A204.1 (cell line): Measurements from ENCODE around the gene HK1.
"Not testable (repeated sequence)": the region's sequence is repeated elsewhere in the genome, so short reads cannot be mapped to it uniquely, and the experiment has no call there.

Experiments
- FAIRE-seq: peaks from 2 replicates; lab custom pipeline; 2012; peaks lifted over from hg19 to GRCh38; lab: Jason Lieb, UNC

Gene HK1

DNA sequence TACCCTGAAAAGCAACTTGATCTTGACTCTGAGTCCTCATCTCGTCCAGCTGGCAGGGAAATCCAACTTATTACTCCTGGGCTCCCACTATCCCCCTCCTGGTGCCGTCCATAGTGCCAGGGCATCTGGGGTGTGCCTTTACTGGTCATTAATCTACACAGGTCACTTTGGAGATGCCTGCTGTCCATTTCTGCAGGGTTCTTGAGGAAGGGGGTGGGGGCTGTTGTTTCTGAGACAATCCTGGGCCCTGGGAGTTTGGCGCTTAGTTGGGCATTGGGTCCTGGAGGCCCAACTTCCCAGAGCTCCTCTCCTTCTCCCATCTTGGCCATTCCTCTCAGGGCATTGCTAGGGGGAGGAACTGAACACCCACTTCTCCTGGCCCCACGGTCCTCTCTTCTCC lies 144.4 kb downstream of the HK1 start:
- FAIRE-seq = no peak

DNA sequence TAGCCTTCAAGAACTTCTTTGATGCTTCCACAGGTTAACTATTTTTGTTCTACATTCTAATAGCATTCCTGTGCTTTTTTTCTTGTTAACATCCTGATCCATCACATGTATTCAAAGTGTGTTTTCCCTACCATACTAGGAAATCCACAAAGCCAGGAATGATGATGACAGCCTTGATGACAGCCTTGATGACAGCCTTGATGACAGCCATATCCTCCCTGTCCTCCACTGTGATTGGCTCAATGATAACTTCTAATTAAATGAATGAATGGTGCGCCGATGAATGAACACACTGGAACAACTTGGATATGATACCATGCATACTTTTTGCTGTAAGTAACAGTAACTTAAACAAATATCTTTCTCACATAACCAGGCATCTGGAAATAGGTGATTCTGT lies 146.7 kb downstream of the HK1 start:
- no peak for FAIRE-seq

DNA sequence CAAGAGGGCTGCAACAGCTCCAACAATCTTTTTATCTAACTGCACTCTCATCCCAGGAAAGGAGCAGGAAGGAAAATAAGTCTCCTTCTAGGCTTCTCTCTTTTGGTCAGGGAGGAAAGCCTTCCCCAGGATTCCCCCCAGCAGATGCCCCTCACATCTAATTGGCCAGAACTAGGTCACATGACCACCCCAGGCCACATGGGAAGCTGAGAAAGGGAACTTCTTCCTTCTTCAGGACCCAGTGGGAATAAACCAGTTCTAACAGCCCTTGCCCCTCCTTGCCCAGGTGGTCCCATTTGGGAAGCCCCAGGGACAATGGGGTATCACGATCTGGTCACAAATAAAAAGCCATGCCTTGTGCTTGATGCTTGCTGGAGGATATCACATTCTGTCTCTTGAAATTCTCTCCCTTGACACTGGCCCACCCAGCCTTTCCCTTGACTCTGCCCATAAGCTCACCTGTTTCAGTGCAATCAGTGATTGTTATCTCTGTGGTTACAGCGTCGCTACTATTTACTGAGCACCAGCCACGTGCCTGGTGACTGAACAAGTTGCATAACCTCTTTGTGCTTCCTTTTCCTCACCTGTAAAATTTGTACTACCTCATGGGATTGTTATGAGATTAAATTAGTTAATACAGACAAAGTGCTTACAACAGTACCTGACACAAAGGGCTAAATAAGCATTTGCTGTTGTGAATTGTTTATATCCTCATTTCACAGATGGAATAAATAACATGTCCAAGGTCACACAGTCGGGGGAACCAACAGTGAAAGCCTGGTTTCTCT lies 147.4 kb downstream of the HK1 start:
- FAIRE-seq = no peak

DNA sequence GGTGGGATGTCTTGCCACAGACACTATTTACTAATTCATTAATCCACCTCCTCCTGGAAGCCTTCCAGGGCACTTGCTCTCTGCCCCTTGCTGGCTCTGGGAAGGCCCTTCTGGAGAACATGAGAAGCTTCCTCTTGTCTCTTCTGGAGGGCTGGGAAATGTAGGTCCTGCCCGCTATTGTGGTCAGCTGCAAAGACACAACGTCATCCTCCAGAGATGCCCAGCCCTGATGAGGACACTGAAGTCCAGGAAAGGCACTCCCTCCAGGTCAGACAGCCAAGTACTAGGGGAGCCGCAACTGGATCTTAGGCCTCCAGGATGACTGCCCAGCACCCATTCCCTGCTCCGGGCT lies 148.1 kb downstream of the HK1 start:
- FAIRE-seq = no peak

DNA sequence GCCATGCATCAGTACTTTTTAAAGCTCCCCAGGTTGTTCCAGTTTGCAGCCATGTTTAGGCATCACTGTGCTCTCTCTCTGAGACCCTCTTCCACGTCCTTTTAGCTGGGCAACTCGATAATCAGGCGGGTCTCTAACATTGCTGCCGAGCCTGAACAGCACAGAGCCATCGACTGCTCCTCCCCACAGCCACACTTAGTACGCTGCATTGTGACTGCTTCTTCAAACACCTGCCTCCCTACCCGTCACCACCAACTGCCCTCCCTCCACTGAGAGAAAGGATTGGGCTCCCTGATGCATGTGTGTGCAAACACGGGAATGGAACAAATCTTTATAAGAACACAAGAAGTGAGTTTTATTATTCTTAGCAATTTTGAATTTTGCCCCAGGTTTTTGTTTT lies 149.9 kb downstream of the HK1 start:
- no peak for FAIRE-seq

DNA sequence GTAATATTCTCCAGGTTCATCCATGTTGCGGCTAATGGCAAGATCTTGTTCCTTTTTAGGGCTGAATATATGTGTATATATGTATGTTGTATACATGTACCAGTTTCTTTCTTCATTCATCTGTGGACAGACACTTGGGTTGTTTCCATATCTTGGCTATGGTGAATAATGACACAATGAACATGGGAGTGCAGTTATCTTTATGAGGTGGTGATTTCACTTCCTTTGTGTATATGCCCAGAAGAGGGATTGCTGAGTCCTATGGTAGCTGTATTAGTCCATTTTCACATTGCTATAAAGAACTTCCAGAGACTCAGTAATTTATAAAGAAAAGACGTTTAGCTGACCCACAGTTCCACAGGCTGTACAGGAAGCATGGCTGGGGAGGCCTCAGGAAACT lies 155.9 kb downstream of the HK1 start:
- FAIRE-seq = no peak

DNA sequence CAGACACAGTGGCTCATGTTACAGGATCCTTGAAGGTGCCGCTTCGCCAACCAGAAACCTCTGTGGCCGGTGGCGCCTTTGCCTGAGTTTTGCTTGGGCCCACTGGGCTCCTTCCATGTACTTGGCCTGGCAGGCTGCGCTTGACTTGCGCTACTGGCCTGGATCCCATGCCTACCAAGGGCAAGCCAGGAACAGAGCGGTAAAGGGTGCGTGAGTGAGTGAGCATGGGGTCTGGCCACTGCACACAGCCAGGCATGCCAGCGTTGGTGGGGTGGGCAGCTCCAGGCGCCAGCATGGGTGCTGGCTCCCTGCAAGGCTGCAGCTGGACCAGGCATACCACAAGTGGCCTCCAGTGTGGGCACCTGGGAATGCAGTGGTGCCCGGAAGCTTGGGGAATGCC lies 156.6 kb downstream of the HK1 start:
- no peak for FAIRE-seq

DNA sequence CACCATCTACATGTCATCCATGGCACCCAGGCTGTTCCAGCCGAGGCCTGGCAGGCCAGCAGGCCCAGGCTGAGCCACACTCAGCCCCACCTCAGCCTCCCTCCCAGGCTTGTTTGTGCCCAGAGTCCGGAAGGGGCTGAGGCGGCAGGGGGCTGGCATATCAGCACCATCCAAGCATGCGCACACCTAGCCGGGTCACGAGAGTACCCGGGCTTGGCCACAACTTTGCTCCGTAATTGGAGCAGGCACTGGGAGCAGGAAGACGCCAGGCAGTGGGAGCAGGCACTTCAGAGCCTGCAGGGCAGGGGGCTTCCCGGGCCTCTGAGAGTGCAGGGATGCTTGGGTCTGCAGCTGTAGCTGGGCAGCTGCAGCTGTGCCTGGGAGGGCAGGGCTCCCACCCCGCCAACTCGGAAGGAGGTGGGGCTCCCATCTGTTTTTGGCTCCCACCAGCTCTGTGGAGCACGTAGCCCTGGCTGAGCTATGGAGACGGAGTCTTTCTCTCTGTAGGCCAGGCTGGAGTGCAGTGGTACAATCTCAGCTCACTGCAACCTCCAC lies 157.7 kb downstream of the HK1 start:
- no peak for FAIRE-seq

DNA sequence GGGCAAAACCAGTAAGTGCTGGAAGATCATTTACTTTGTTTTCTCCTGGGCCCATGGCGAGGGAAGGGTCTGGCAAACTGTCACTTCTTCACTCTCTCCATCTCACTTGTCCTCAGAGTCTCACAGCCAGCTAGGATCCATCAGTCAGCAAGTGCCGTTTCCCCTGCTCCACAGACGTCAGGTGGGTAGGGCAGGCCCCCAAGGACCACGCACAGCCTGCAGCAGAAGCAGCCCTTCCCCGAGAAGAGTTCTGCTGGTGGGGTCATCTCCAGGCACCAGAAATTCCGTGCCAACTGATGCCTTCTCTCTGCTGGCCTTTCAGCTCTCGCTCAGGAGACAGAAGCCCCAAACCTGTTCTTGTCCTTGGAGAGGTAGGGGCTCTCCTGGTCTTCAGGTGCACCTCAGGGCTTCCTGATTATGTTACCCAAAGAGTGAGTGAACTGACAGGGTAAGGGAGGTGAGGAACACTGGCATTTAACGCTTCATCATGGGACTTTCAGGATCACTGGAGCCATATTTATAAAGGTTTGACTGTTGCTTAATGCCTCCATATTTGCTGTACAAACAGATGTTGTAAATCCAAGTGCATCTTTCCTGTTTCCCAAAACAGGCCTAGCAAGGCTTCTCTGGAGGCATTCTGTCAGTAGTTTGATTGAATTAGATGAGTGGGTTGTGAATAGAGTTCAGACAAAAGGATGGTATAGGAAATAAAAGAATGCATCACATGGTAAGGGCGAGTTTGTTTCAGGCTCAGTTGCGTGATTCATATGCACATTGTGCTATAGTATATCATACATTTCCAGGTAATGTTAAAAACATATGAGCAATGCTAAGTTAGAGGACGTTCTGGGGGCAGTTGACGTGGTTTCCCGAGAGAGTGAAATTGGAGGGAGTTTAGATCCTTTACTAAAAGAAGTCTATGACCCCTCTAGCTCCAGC lies 159.3 kb downstream of the HK1 start:
- no peak for FAIRE-seq

DNA sequence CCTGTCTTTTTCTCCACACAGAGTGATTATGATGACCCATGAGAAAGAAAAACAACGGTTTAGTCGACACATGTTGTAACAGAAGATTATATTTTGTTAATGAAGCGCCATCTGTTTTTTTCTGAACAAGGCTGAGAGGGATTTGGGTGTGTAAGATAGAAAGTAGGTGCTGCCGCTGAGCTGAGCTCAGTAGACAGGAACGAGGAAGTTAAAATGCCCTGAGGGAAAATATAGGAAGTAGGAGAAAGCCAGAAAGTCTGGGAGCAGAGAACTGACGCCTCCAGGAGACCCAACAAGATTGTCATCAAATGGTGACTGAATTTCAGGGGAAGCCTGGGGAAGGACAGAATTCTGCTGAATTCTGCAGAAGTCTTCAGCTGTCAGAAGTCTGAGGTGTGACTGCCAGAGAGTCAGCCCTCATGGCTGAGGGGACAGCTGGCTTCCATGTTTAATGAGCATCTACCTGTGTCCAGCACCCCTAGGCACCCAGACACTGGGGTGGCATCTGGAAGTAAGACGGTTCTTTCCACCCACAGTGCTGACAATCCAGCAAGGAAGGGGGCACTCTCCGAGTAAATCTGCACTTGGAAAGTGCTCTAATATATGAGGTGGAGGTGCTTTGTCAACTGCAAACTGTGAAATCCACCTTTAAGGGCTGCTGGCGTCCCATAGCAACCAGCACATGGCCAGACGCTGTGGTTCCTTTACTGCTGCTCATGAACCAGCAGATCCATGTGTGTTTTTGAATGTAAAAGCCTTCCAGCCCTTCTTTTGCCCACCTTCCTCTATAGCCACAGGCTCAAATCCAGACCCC lies 160.4 kb downstream of the HK1 start:
- no peak for FAIRE-seq

DNA sequence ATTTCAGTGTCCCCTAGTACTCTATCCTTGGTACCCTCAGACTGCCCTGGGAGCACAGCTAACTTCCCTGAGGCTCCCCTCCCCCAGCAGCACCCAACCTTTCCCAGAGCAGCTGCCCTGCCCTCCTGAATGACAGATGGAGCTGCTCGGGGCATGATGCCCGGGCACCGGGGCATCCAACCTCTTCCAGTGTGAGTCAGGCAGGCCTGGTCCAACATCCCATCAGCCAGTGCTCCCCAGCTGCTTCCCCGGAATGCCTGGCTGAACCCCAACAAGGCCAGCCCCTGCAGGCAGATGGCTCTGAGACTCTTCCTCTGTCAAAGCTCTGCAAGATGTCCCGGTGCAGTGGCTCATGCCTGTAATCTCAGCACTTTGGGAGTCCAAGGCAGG lies 161.0 kb downstream of the HK1 start:
- FAIRE-seq = no peak

DNA sequence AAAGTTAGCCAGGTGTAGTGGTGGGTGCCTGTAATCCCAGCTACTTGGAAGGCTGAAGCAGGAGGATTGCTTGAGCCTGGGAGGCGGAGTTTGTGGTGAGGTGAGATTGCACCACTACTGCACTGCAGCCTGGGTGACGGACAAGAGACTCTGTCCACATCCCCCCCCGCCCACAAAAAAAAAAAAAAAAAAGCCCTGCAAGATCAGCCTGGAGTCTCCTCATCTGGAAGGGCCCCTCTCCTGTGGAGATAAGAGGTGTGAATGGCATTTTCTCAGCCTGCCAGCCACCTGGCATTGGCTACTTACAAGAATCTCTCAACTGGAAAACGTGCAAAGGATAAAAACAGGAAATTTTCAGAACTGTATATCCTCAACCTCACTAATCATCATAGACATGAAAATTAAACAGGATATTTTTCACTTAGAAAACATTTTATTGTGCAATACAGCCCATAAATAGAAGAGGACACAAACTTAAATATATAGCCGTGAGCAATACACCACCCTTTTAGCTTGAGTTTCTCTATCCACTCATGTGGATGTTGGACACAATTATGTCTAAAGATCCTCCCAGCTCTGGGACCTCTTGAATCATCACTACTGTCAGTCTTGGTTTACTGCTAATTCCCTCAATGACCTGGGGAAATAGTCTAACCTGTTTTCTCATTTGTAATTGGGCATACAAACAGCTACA lies 161.7 kb downstream of the HK1 start:
- FAIRE-seq = no peak

DNA sequence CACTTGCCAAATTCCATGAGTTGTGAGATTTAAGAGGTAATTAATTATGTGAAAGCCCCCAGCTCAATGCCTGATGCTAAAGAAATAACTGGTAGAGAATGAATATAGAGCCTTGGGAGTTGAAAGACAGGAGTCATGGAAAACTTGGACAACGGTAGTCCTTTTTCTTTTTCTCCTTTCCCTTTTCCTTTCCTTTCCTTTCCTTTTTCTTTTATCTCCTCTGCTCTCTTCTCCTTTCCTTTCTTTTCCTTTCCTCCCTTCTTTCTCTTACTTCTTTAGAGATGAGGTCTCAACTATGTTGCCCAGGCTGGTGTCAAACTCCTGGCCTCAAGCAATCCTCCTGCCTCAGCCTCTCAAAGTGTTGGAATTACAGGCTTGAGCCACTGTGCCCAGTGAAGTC lies 165.1 kb downstream of the HK1 start:
- FAIRE-seq = no peak

DNA sequence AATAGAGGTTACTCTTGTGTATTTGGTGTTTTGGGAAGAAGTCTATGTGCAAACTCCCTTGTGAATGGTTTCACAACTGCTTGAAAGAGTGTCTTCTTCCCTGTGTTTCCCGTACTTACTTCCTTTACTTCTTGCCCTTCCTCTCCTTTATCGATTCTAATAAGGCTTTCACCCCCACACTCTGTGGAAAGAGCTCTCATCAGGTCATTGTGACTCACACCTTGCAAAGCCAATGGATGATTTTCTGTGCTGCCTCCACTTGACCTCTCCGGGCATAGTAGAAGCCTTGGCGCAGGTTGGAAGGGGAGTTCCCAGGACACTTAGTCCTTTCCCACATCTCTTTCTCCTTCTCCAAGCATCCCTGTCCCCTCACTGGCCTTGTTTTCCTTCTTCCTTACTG lies 166.7 kb downstream of the HK1 start:
- FAIRE-seq = no peak

DNA sequence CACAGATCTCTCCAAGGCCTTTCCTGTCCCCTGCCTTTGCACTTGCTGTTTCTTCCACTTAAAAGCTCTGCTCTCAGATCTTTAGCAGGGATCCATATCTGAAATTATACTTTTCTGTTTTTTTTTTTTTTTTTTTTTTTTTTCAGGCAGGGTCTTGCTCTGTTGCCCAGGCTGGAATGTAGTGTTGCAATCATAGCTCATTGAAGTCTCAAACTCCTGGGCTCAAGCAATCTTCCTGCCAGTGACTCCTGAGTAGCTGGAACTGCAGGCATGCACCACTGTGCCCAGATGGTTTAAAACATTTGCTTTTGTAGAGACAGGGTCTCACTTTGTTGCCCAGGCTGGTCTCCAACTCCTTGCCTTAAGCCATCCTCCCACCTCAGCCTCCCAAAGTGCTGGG lies 167.9 kb downstream of the HK1 start:
- no peak for FAIRE-seq

DNA sequence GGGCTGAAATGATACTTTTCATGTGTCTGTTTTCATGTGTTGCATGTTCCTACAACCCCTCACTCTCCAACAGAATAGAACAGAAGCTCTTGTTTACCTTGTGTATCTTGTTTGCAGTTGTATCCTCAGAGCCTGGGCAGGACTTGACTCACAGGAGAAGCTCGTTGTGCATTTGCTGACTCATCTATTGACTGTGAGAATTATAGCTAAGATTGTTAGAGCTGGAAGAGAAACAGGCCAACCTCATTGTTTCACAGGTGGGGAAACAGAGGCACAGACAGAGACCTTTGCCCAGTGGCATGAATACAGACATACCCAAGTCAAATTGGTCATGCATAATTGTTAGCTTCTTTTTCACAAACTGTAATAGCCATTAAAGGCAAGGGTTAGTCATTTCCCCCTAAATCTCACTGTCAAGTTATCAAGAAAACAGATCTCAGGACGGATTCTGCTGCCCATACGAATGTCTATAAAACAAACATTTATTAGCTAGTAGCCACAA lies 168.4 kb downstream of the HK1 start:
- FAIRE-seq = no peak

DNA sequence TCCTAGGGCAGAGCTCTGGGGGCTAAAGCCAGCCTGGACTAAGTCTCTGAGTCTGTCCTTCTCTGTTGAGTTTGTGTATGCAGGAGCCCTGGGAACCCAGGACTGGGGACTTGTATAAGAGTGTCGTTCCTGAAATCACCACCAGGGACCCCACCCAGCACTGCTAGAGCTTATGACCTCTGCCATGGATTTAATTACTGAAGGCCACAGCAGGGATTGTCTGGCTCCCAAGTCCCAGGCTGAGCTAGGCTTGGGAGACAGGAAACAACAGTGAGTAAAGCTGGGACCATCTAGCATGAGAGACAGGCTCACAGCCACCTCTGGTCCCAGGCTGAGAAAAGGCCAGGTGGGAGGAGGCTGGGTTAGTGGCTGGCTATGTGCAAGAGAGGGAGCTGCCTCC lies 171.5 kb downstream of the HK1 start:
- FAIRE-seq = no peak

DNA sequence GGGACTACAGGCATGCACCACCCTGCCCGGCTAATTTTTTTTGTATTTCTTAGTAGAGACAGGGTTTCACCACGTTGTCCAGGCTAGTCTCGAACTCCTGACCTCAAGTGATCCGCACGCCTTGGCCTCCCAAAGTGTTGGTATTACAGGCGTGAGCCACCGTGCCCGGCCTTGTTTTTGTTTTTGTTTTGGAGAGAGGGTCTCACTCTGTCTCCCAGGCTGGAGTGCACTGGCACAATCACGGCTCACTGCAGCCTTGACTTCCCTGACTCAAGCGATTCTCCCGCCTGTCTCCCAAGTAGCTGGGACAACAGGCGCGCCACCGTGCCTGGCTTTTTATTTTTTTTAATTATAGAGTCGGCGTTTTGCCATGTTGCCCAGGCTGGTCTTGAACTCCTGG lies 172.1 kb downstream of the HK1 start:
- FAIRE-seq = not testable (repeated sequence)

DNA sequence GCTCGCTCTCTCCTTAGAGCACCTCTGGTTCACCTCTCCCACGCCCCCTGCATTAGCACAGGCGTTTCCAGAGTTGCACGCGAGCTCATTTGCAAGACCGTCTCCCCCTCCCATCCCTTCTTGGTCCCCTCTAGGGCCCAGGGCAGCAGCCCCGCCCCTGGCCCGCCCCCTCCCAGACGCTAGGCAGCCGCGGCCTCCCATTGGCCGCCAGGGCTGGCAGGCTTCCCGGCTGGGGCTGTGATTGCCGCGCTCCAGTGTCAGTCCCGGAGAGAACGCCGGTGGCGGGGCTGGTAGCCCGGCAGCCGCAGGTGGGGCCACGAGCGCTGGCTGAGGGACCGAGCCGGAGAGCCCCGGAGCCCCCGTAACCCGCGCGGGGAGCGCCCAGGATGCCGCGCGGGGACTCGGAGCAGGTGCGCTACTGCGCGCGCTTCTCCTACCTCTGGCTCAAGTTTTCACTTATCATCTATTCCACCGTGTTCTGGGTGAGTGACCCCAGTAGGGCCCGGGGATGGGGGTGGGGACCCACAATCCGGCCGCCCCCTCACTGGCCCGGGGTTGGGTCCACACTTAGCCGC lies 173.0 kb downstream of the HK1 start, which contains the start of gene TSPAN15:
TSS of gene TSPAN15 (plus strand) at position 257 of the 575 bp plus-strand sequence. CDS start at position 387, 130 bp downstream.
- FAIRE-seq = no peak
